Keratinocyte (primary cell): Measurements from ENCODE around the gene RCAN3.

Experiments
- CTCF ChIP-seq, 3 experiments: IDR thresholded peaks in 1 of 3; conservative IDR thresholded peaks in 1 of 3; optimal IDR thresholded peaks in 1 of 3; 2 replicates in 2 of 3; 3 replicates in 1 of 3; pipeline versions ENCODE3 to v1.5.1; 2011; ENCODE audit warnings: low read length in 3 of 3, mild to moderate bottlenecking in 3 of 3, moderate library complexity in 2 of 3, control low read depth in 1 of 3, inconsistent platforms in 1 of 3; ENCODE audit not compliant: insufficient read depth in 2 of 3; ENCODE audit errors: extremely low read depth in 1 of 3
- EZH2 ChIP-seq: IDR thresholded peaks from one replicate; pipeline ENCODE4 v1.6.1; 2012; ENCODE audit warnings: inconsistent platforms, mild to moderate bottlenecking, low read length, moderate library complexity

DNA sequence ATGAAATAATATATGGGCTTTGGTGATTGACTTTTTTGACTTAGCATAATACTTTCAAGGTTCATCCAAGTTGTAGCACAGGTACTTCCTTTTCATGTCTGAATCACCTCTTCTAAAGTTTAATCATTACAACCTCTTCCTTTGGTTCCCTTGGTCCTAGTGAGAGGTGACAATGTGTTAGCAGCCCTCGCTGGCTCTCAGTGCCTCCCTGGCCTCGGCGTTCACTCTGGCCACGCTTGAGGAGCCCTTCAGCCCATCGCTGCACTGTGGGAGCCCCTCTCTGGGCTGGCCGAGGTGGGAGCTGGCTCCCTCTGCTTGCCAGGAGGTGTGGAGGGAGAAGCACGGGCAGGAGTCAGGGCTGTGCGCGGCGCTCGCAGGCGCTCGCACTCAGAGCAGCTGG, 13.0 kb upstream of the RCAN3 start:
- no peak for TF ChIP-seq CTCF (optimal IDR thresholded peaks at IDR 0.05 in 1 of 3, IDR thresholded peaks at IDR 0.05 in 1 of 3, conservative IDR thresholded peaks at IDR 0.05 in 1 of 3; ENCODE audit: extremely low read depth in 1 of 3, insufficient read depth in 2 of 3, low read length in 3 of 3)
- no peak for TF ChIP-seq EZH2
